PFSK-1 (cell line): ENCODE results near the gene CHPT1.

Experiments used
- FOXP2 ChIP-seq: optimal IDR thresholded peaks from 2 replicates; pipeline ENCODE3; 2011; ENCODE audit warnings: borderline replicate concordance, control low read depth, inconsistent platforms; ENCODE audit not compliant: insufficient read depth; ENCODE audit errors: extremely low read length, extremely low read depth
- POLR2AphosphoS5 ChIP-seq: IDR thresholded peaks from 2 replicates; pipeline ENCODE4 v1.6.1; 2012; ENCODE audit warnings: low read depth, mild to moderate bottlenecking, control low read depth, low read length, moderate library complexity
- REST ChIP-seq, 2 experiments: IDR thresholded peaks; 2 replicates each; pipeline versions ENCODE4 v1.6.1 to v1.8.0; 2011 to 2012; ENCODE audit warnings: low read depth in 2 of 2, low read length in 2 of 2, control low read depth in 1 of 2, inconsistent platforms in 1 of 2, mild to moderate bottlenecking in 1 of 2, moderate library complexity in 1 of 2; ENCODE audit not compliant: insufficient read depth in 1 of 2
- SIN3A ChIP-seq: IDR thresholded peaks from 2 replicates; pipeline ENCODE4 v1.6.1; 2012; ENCODE audit warnings: mild to moderate bottlenecking, low read length, moderate library complexity, borderline replicate concordance; ENCODE audit not compliant: insufficient read depth
- TAF1 ChIP-seq: IDR thresholded peaks from 2 replicates; pipeline ENCODE4 v1.6.1; 2012; ENCODE audit warnings: low read length, control low read depth, borderline replicate concordance; ENCODE audit not compliant: insufficient read depth

The CHPT1 gene

DNA sequence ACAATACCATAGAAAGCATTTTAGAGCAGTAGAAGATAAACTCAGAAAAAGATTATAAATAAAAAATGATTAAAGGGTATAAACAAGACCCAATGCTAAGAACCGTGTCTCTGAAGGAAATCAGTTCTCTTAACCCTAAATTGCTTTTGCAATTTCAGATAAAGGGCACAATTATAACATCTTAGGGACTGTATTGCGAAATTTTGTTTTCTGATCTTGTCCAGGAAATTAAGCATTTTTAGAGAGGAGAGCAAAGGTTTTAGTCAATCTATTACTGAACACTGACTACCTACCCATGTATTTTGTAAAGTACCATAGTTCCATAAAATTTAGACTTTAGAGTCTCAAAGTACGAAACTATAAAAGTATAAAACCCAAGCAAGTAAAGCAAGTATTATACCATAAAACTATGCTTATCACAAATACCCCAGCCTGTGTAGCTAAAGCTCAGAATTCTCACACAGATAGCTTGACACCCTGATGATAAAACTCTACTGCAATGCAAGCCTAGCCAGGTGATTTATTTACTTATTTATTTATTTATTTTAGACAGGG lies 6.8 kb upstream of the CHPT1 start:
- TF ChIP-seq FOXP2 (no peak), REST (IDR thresholded peaks at IDR 0.05; ENCODE audit: insufficient read depth in 1 of 2, low read depth in 2 of 2, low read length in 2 of 2) (no peak), SIN3A (no peak), POLR2AphosphoS5 (no peak), TAF1 (no peak)

GRCh38 chr12:101691503-101692096 lies 5.8 kb upstream of the CHPT1 start:
- TF ChIP-seq TAF1 (no peak), SIN3A (no peak), POLR2AphosphoS5 (no peak)

- TF ChIP-seq FOXP2 = no peak
- no peak for TF ChIP-seq REST (IDR thresholded peaks at IDR 0.05; ENCODE audit: insufficient read depth in 1 of 2, low read depth in 2 of 2, low read length in 2 of 2)
- no peak for TF ChIP-seq SIN3A
- no peak for TF ChIP-seq POLR2AphosphoS5
- TF ChIP-seq TAF1 = no peak
Measured at GRCh38 chr12:101694297-101694848, 3.1 kb upstream of the CHPT1 start.

GRCh38 chr12:101694986-101695385 lies 2.5 kb upstream of the CHPT1 start:
- no peak for TF ChIP-seq REST (IDR thresholded peaks at IDR 0.05; ENCODE audit: insufficient read depth in 1 of 2, low read depth in 2 of 2, low read length in 2 of 2)
- no peak for TF ChIP-seq POLR2AphosphoS5
- no peak for TF ChIP-seq TAF1

DNA sequence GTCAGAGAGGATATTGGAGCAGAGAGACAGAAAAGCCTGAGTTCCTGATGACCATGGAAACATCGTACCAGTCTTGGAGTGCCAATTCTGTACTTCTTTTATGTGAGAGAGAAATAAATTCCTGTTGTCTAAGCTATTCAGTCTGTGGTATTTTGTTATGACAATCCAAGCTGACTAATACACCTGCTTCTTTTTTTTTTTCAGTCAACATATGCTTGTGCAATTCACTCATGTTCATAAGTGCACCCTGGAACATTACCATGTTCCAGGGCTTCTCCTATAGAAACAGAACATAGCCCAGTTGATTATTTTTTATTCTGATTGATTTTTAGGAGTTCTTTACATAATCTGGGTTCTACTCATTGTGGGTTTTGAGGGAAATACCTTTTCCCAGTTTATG lies 1.7 kb upstream of the CHPT1 start:
- TF ChIP-seq REST (IDR thresholded peaks at IDR 0.05; ENCODE audit: insufficient read depth in 1 of 2, low read depth in 2 of 2, low read length in 2 of 2) (no peak), POLR2AphosphoS5 (no peak), SIN3A (no peak)
